Measurements from ENCODE around the gene ARHGEF25.

The ARHGEF25 gene

DNA sequence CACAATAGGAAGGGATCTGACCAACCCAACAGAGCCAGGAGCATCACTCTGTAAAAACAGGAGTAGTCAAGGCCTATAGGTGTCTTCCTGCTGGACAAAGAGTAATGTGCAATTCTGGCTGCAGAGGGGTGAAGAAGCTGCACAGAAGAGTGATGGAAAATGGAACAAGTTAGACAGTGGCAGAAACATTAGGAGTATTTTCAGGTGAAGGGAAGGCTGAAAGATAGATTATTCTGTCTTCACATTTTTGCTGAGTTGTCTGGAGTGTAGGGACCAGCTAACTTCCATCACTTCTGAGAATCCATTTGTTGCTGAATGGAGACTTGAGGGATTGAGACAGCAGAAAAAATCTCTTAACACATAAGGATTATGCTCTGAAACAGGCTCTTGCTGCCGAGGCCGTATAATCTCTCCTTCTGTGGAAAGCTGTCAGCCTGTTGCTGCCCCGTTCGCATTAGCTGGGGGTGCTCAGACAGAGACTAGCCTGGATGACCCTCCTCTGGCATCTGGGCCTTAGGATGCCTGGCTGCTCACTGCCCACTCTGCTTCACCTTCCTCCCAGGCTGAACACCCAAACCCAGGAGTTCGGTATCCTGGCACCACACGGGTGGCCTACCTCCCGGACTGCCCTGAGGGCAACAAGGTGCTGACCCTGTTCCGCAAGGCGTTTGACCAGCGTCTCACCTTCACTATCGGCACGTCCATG is 3.1 kb upstream of the ARHGEF25 start:
- 87 to 93% methylated on average over 12 of the region's 12 CpGs for WGBS, 2 experiments
- Histone ChIP-seq H3K27ac (ENCODE audit: insufficient read depth, low read depth, low read length, poor library complexity, severe bottlenecking) (no peak overlapping the region), H3K4me1 (ENCODE audit: control insufficient read depth, insufficient read depth, low read length) (peaks cover 17% of the 10 kb centered on the region), H3K27me3 (ENCODE audit: control insufficient read depth, insufficient read depth, low read length, poor library complexity, severe bottlenecking) (peaks cover 23% of the 10 kb centered on the region), H3K4me3 (ENCODE audit: insufficient read depth, low read depth, low read length) (no peak overlapping the region), H3K36me3 (ENCODE audit: control insufficient read depth, insufficient read depth, low read length) (peaks cover 4% of the 10 kb centered on the region), H3K9me3 (ENCODE audit: control insufficient read depth, low read length) (no peaks in the 10 kb centered on the region)

DNA sequence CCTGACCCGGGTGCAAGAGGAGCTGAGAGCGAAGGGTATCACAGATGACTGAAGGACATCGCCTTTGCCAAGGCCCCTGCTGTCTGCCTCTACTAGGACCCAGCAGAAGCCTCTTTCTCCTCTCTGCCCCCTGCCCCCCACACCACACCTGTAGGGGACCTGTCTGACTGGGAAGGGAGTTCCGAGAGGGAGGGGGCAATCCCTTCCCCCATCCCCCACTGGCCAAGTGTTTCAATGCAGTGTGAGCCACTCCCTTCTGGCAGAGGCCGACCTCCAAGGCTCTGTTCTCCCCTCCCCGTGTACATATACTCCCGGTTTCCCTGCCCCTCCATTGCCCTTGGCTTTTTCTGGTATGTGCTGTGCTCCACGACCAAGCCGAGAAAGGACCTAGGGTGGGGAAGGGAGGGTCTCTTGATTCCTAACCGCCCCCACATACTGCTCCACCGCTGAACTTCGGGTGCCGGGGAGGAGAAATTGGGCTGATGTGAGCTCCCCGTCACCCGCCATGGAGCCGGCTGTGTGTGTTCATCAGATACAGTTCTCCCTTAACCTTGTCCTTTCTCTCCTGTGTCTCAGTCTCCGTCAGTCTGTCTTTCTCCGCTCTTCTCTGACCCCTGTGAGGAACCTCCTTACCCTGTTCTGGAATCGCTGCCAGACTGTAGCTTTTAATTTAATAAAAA is 2.0 kb upstream of the ARHGEF25 start:
- WGBS, 2 experiments, result 42 to 46% methylated on average over 18 of the region's 19 CpGs
- H3K9me3 ChIP-seq (ENCODE audit: control insufficient read depth, low read length), result no peaks in the 10 kb centered on the region

DNA sequence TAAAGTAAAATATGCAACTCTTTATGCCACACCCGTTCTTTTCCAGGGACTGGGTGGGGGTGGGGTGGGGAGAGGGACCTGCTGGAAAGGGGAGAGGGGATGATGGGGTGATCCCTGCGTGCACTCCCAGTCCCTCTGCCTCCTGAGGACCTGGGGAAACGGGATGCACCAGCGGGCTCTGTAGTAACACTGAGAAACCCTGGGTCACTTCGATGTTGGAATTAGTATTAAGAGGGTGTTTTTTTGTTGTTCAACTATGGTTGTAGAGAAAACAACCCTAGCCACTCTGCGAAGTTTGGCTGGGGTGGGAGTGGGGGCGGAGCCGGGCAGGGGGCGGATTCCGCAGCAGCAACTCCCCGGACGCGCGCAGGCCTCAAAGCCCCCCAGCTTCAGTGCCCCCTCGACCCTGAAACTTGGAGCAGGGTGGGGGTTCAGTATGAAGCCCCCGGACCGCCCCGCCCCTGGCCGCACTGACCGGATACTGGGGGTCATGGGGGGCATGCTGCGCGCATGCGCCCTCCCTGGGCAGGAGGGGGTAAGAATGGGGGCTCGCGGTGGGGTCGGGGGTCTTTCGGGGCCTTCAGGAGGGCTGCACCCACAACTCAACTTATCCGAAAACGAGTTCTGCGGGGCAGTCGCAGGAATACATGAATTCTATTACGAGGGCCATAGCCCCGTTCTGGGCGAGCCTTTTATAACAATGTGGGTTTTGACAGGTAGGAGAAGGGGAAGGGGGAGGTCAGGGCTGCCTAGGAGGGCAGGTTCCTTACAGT is 1.3 kb upstream of the ARHGEF25 start:
- Histone ChIP-seq H3K27me3 (ENCODE audit: control insufficient read depth, insufficient read depth, low read length, poor library complexity, severe bottlenecking) (peaks cover 23% of the 10 kb centered on the region), H3K9me3 (ENCODE audit: control insufficient read depth, low read length) (no peaks in the 10 kb centered on the region), H3K36me3 (ENCODE audit: control insufficient read depth, insufficient read depth, low read length) (peaks cover 4% of the 10 kb centered on the region), H3K4me3 (ENCODE audit: insufficient read depth, low read depth, low read length) (peak overlapping the region; percentile 63), H3K27ac (ENCODE audit: insufficient read depth, low read depth, low read length, poor library complexity, severe bottlenecking) (no peak overlapping the region), H3K4me1 (ENCODE audit: control insufficient read depth, insufficient read depth, low read length) (peaks cover 10% of the 10 kb centered on the region)
- 2 to 3% methylated on average over 34 of the region's 34 CpGs for WGBS, 2 experiments

More for the DNA sequence above, 2.0 kb upstream of the ARHGEF25 start:
- no peak overlapping the region for H3K27ac ChIP-seq (ENCODE audit: insufficient read depth, low read depth, low read length, poor library complexity, severe bottlenecking)
- peaks cover 23% of the 10 kb centered on the region for H3K27me3 ChIP-seq (ENCODE audit: control insufficient read depth, insufficient read depth, low read length, poor library complexity, severe bottlenecking)
- H3K4me3 ChIP-seq (ENCODE audit: insufficient read depth, low read depth, low read length), result no peak overlapping the region
- H3K4me1 ChIP-seq (ENCODE audit: control insufficient read depth, insufficient read depth, low read length), result peaks cover 10% of the 10 kb centered on the region
- H3K36me3 ChIP-seq (ENCODE audit: control insufficient read depth, insufficient read depth, low read length), result peaks cover 4% of the 10 kb centered on the region

DNA sequence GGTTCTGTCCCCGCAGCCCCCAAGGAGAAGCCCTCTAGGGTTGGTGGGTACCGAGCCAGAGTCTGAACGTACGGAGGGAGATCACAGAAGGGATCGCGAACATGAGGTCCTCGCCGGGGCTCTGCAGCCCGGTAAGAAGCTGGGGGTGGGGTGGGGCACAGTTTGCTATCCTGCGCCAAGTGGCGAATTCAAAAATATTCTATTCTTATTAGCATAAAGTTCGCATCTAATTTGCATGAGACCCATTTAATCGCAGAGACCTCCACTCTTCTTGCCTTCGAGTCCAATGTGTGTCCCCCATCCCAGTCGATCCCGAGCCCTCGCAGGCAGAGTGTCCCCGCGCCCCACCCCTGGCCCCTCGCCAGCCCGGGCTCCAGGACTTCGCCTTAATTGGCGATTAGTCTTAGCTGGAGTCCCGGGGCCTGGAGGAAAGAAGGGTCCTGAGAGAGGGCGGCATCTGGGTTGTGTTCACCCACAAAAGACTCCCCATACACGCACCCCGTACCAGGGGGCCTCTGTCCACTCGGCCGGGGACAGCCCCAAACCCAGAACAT is 604 bp upstream of the ARHGEF25 start:
- Histone ChIP-seq H3K4me3 (ENCODE audit: insufficient read depth, low read depth, low read length) (peak overlapping the region; percentile 63), H3K4me1 (ENCODE audit: control insufficient read depth, insufficient read depth, low read length) (peaks cover 10% of the 10 kb centered on the region), H3K36me3 (ENCODE audit: control insufficient read depth, insufficient read depth, low read length) (peaks cover 4% of the 10 kb centered on the region), H3K27ac (ENCODE audit: insufficient read depth, low read depth, low read length, poor library complexity, severe bottlenecking) (no peak overlapping the region), H3K27me3 (ENCODE audit: control insufficient read depth, insufficient read depth, low read length, poor library complexity, severe bottlenecking) (peaks cover 23% of the 10 kb centered on the region), H3K9me3 (ENCODE audit: control insufficient read depth, low read length) (no peaks in the 10 kb centered on the region)
- 0 to 1% methylated on average over 29 of the region's 29 CpGs for WGBS, 2 experiments

DNA sequence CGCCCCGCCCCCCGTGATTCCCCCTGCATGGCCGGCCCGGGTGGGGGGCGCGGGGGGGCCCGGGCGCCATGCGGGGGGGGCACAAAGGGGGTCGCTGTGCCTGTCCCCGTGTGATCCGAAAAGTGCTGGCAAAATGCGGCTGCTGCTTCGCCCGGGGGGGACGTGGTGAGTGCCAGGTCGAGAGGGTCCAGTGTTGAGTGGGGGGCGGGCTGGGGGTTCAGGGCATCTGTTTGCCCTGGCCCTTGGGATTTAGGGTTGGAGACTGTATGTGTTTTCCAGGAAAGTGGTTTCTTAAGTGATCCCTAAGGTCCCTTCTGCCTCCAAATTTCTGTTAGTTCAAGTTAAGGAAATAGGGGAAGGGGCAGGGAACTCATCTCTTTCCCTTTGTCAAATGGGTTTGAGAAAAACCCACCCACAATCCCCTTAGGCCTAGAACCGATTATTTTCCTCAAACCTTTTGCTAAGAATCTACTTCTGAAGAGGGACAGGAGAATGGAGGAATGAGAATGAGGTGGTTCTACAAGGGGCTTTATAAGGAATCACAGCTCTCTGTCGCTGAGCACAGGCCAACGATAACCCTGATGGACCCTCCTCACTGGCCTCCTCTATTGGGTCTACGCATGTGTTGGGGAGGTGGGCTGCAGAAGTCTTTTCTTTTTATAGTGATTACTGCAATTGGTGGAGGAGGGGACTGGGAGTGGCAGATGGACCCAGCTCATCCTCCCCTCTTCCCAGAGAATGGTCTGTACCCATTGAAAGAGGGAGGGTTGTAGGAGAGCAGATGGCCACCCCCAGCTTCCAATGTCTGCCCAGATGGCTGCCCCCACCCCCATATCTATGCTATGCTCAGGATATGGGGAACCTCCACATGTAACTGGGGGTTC is 834 bp downstream of the ARHGEF25 start:
- peaks cover 10% of the 10 kb centered on the region for H3K4me1 ChIP-seq (ENCODE audit: control insufficient read depth, insufficient read depth, low read length)
- peaks cover 28% of the 10 kb centered on the region for H3K27me3 ChIP-seq (ENCODE audit: control insufficient read depth, insufficient read depth, low read length, poor library complexity, severe bottlenecking)
- no peak overlapping the region for H3K27ac ChIP-seq (ENCODE audit: insufficient read depth, low read depth, low read length, poor library complexity, severe bottlenecking)
- no peaks in the 10 kb centered on the region for H3K9me3 ChIP-seq (ENCODE audit: control insufficient read depth, low read length)
- H3K4me3 ChIP-seq (ENCODE audit: insufficient read depth, low read depth, low read length), result peak overlapping the region; percentile 63
- 11 to 12% methylated on average over 21 to 23 of the region's 23 CpGs for WGBS, 2 experiments
- peaks cover 4% of the 10 kb centered on the region for H3K36me3 ChIP-seq (ENCODE audit: control insufficient read depth, insufficient read depth, low read length)

DNA sequence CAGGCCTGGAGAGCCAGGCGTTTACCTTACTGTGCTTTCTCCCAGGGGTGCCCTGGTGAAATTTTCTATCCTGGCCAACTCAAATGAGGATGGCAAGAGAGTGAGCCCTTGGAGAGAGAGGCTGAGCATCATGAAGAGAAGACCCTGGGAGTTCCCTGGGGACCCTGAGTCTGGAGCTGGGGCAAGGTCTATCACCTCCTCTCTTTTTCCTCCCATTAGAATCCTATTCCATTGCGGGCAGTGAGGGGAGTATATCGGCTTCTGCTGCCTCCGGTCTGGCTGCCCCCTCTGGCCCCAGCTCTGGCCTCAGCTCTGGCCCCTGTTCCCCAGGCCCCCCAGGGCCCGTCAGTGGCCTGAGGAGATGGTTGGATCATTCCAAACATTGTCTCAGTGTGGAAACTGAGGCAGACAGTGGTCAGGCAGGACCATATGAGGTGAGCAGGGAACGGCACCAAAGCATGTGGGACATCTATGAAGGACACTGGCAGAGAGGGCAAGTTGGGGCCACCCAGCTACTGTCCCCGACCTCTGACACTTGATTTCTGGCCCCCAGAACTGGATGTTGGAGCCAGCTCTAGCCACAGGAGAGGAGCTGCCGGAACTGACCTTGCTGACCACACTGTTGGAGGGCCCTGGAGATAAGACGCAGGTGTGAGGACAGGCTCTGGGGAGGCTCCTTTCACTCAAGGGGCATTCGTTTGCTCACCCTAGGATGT is 1.6 kb downstream of the ARHGEF25 start:
- Histone ChIP-seq H3K4me3 (ENCODE audit: insufficient read depth, low read depth, low read length) (peak overlapping the region; percentile 63), H3K27me3 (ENCODE audit: control insufficient read depth, insufficient read depth, low read length, poor library complexity, severe bottlenecking) (peaks cover 36% of the 10 kb centered on the region), H3K36me3 (ENCODE audit: control insufficient read depth, insufficient read depth, low read length) (peaks cover 4% of the 10 kb centered on the region), H3K9me3 (ENCODE audit: control insufficient read depth, low read length) (no peaks in the 10 kb centered on the region), H3K4me1 (ENCODE audit: control insufficient read depth, insufficient read depth, low read length) (peaks cover 10% of the 10 kb centered on the region), H3K27ac (ENCODE audit: insufficient read depth, low read depth, low read length, poor library complexity, severe bottlenecking) (no peak overlapping the region)
- WGBS, 2 experiments, result 93 to 94% methylated on average over 10 of the region's 10 CpGs

DNA sequence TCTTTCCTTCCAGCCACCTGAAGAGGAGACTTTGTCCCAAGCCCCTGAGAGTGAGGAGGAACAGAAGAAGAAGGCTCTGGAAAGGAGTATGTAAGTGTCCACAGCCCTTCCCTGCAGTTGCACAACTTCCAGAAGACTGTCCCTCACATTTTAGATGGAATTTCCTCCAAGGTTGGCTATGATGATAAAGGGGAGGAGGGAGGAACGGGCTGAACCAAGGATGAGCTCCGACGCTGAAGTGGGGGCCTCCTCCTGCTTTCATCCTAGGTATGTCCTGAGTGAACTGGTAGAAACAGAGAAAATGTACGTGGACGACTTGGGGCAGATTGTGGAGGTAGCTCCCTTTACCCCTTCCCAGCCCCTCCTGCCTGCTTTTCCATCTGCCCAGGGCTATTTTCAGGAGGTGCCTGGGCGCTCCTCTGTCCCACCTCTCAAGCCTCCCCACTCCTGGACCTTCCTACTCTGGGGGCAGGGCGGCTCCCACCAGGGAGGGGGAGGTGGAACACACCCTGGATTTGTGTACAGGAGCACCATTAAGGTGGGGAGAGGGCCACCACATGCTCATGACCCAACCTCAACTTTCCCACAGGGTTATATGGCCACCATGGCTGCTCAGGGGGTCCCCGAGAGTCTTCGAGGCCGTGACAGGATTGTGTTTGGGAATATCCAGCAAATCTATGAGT is 2.3 kb downstream of the ARHGEF25 start:
- WGBS, 2 experiments, result 89 to 93% methylated on average over 10 of the region's 10 CpGs
- H3K27me3 ChIP-seq (ENCODE audit: control insufficient read depth, insufficient read depth, low read length, poor library complexity, severe bottlenecking), result peaks cover 43% of the 10 kb centered on the region

DNA sequence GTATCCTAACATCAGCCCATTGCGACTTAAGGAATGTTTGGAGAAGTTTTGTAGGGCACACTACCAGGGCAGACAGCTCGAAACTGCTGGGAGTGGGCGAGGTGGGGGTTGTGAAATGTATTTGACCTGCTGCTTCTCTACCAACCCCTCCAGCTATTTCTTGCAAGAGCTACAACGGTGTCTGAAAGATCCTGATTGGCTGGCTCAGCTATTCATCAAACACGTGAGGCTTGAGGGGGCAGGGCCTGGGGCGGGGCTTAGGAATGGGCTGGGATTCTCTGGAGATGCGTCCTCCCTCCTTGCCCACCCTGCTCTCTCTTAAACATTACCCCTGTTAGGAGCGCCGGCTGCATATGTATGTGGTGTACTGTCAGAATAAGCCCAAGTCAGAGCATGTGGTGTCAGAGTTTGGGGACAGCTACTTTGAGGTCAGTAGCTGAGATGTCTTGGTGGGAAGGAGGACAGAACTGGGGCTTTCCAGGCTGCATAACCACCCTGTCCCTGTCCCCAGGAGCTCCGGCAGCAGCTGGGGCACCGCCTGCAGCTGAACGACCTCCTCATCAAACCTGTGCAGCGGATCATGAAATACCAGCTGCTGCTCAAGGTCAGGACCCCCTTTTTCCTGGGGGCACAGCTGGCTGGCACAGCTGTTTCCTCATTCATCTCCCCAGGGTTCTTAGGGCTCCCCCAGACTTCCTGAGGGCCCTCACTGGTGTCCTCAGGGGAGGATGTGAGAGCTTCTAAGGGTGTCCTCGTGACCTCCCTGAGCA is 3.1 kb downstream of the ARHGEF25 start:
- Histone ChIP-seq H3K9me3 (ENCODE audit: control insufficient read depth, low read length) (no peaks in the 10 kb centered on the region), H3K4me1 (ENCODE audit: control insufficient read depth, insufficient read depth, low read length) (peaks cover 10% of the 10 kb centered on the region), H3K4me3 (ENCODE audit: insufficient read depth, low read depth, low read length) (no peak overlapping the region), H3K36me3 (ENCODE audit: control insufficient read depth, insufficient read depth, low read length) (no peaks in the 10 kb centered on the region), H3K27ac (ENCODE audit: insufficient read depth, low read depth, low read length, poor library complexity, severe bottlenecking) (no peak overlapping the region), H3K27me3 (ENCODE audit: control insufficient read depth, insufficient read depth, low read length, poor library complexity, severe bottlenecking) (peaks cover 51% of the 10 kb centered on the region)
- WGBS, 2 experiments, result 71 to 73% methylated on average over 14 of the region's 14 CpGs

More for the DNA sequence above, 2.3 kb downstream of the ARHGEF25 start:
- peaks cover 10% of the 10 kb centered on the region for H3K4me1 ChIP-seq (ENCODE audit: control insufficient read depth, insufficient read depth, low read length)
- H3K9me3 ChIP-seq (ENCODE audit: control insufficient read depth, low read length), result no peaks in the 10 kb centered on the region
- H3K36me3 ChIP-seq (ENCODE audit: control insufficient read depth, insufficient read depth, low read length), result peaks cover 4% of the 10 kb centered on the region
- H3K4me3 ChIP-seq (ENCODE audit: insufficient read depth, low read depth, low read length), result no peak overlapping the region
- H3K27ac ChIP-seq (ENCODE audit: insufficient read depth, low read depth, low read length, poor library complexity, severe bottlenecking), result no peak overlapping the region
